ENCODE data around the gene STK32A.

The STK32A gene

DNA sequence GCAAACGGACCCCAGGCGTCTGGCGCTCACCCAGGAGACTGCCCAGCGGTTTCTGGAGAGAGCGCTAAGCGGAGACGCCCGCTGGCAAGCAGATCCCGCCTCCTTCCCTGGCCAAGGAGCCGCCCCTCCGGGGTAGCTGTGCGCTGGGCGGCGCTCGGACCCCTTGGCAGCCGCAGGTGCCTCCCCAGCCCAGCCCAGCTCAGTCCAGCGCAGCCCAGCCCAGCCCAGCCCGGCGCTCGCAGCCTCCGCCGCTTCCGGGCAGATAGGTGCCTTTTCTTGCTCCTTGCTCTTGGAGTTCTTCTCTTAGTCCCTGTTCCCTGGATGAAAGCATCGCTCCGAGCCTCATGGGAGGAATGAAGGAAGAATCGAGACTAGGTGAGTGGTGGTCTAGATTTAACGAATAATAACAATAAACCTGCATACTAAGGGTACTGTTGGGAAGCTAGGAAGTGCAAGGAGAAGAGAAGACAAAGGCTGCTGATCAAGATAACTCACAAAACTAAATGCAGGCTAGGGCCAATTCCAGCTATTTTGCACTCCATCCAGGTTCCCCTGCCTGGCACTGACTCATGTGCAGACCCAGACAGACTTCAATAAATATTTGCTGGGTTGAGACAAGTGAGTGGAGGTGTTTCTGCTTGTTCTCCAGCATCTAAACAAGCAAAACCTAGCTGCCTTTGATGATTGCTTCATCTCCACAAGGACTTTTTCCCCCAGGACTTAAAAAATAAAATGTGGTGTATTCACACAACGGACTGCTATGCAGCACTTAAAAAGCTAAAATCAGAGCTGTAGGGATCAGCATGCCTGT lies at the start of gene STK32A:
Gene STK32A, plus strand, starts transcription at position 202 of the 811 bp plus-strand sequence. CDS start 4,609 bp downstream, outside the sequence.
- no peak for TF ChIP-seq CTCF (conservative IDR thresholded peaks at IDR 0.05)
- TF ChIP-seq ZFX (IDR thresholded peaks at IDR 0.05) = no peak
- H3K27ac ChIP-seq = no peak within 1 kb of the TSS

DNA sequence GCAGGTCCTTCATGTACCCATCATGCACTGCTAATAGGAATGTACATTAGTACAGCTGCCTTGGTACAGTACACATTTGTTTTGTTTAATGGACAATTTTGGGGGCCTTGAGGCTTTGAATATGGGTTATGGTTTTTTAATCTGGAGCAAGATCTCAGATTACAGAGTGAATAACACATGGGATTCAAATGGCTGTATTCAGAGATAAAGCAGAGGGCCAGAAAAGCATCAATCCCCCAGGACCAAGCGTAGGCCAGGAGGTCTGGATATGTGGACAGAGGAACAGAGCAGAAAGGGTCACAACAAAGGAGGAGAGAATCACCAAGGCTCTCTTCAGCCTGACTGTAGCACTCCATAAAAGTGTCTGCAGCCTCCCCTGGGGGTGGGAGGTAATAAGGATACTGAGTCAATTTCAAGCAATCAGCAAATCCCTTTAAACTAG lies 47.7 kb upstream of the STK32A start:
- H3K27ac ChIP-seq = no peak overlapping the region

GRCh38 chr5:147188200-147189108 lies 46.4 kb upstream of the STK32A start:
- no peak overlapping the region for H3K27ac ChIP-seq
- TF ChIP-seq ZFX (IDR thresholded peaks at IDR 0.05) = no peak
- TF ChIP-seq CTCF (conservative IDR thresholded peaks at IDR 0.05) = peak; percentile 87

More for the DNA sequence above, 47.7 kb upstream of the STK32A start:
- TF ChIP-seq CTCF (conservative IDR thresholded peaks at IDR 0.05) (no peak), ZFX (IDR thresholded peaks at IDR 0.05) (no peak)

DNA sequence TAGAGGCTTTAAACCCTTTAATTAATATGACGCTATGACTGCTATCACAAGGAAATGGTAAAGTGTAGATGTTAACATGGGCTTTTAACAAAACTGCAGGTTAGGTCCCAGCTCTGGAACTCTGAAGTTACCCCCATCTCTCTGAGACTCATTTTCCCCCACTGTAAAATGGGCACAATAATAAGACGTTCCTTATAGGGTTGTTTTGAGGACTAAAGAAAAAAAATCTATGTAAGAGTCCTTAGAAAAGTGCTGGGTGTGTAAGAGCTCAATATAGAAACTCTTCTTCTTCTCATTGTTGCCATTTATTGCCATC lies 45.8 kb upstream of the STK32A start:
- TF ChIP-seq CTCF (conservative IDR thresholded peaks at IDR 0.05) (peak; percentile 65), ZFX (IDR thresholded peaks at IDR 0.05) (no peak)
- no peak overlapping the region for H3K27ac ChIP-seq

DNA sequence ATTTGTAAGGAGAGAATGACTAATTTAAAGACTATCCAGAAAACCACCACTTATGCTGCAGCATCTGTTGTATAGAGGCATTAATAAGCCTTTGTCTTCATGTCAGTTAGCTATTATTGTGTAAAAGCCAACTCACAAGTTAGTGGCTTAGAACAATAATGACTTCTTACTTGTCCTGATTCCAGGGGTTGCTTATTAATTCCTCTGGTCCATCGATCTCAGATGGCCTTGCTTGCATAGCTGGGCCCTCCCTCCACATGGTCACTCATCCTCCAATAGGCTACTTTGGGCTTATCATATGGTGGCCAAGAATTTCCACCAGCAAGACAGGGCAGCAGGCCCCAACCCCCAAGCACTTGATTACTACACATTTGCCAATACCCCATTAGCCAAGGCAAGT lies 44.5 kb upstream of the STK32A start:
- TF ChIP-seq ZFX (IDR thresholded peaks at IDR 0.05) (no peak), CTCF (conservative IDR thresholded peaks at IDR 0.05) (no peak)
- H3K27ac ChIP-seq = no peak overlapping the region

DNA sequence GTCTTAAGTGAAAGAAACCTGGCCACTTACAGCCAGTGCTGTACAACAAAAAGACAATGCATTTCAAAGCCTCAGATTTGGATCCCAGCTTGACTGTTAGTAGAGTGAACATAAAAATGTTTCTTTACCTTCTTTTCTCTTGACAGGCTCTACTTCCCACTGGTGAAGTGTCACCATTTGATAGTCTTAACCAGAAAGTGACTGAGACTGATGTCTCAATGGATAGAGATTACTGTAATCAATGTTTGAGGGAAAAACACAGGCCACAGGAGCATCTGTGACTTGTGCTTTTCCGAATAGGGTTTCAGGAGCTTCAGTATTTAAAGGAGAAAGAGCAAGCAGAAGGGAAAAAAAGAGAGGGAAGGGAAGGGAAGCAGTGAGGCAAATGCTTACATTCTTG lies 41.7 kb upstream of the STK32A start:
- no peak overlapping the region for H3K27ac ChIP-seq
- TF ChIP-seq CTCF (conservative IDR thresholded peaks at IDR 0.05) (no peak), ZFX (IDR thresholded peaks at IDR 0.05) (no peak)

GRCh38 chr5:147200004-147200403 lies 34.8 kb upstream of the STK32A start:
- TF ChIP-seq ZFX (IDR thresholded peaks at IDR 0.05) (no peak), CTCF (conservative IDR thresholded peaks at IDR 0.05) (no peak)
- H3K27ac ChIP-seq = no peak overlapping the region

Data from C4-2B (cell line).